ENCODE data around the gene CREG1. TPM values are rescaled to one million over a fixed set of nuclear protein-coding genes. Genes with fewer than 3 reads are reported as not detected.

The CREG1 gene
- total and polyA plus RNA-seq, 2 of the 8 experiments (the other 6 are each of a cell fraction or from before 2014, with no cell fraction given), result 29.8 to 30.1 TPM

DNA sequence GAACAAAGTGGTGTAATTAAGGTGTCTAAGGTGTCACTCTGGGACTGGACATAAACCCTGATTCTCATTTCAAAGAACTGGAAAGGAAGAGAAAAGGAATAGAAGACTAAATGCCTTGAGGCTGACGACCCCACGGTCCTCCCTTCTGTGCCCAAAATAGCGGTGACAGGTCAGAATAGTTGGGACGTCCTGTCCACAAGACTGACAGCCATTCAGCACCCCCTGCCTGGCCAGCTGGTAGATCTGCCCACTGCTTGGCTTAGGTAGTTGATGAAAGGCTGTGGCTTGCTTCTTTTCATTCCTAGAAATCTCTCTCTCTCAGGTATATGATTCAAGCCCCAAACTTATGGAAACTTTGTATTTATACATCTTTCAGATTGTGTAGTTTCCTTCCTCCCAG, 26.4 kb upstream of the CREG1 start:
- ChIA-PET CTCF (ENCODE audit: partially characterized antibody) (interaction anchor here (0.6 to 1.2 kb wide), 2 partner anchors 8 to 114 kb away, joined by 3 read pairs; no protein-coding TSS in a partner anchor), POLR2A (ENCODE audit: partially characterized antibody) (no interaction called here)
- no peak overlapping the region for H3K56ac ChIP-seq (replicated peaks; ENCODE audit: insufficient read length, low read depth, low read length)
- no peaks in the 10 kb centered on the region for H3K27me3 ChIP-seq (replicated peaks in 1 of 4; ENCODE audit: control insufficient read depth in 3 of 4, extremely low read depth in 1 of 4, insufficient read depth in 3 of 4, low read length in 3 of 4)
- no peaks in the 10 kb centered on the region for H4K20me1 ChIP-seq (replicated peaks in 1 of 2; ENCODE audit: control insufficient read depth in 1 of 2, insufficient read depth in 2 of 2, low read length in 2 of 2)
- no peak overlapping the region for H3K14ac ChIP-seq (ENCODE audit: insufficient read length)
- no peak for DNase-seq (ENCODE audit: low read depth in 1 of 2, low spot score in 2 of 2)
- no peak overlapping the region for H3K18ac ChIP-seq (ENCODE audit: extremely low read depth, low read length)
- no peaks in the 10 kb centered on the region for H3K4me1 ChIP-seq (replicated peaks in 1 of 4; ENCODE audit: control insufficient read depth in 3 of 4, insufficient read depth in 4 of 4, low read length in 3 of 4)
- no peak overlapping the region for H3K9ac ChIP-seq (replicated peaks in 1 of 4; ENCODE audit: extremely low read depth in 1 of 4, low read depth in 3 of 4, low read length in 3 of 4)
- no peak overlapping the region for H2BK12ac ChIP-seq (ENCODE audit: low read depth, low read length)
- no peak overlapping the region for H2BK20ac ChIP-seq (ENCODE audit: low read length)
- H3K79me1 ChIP-seq (ENCODE audit: low read depth, low read length), result no peaks in the 10 kb centered on the region
- no peak overlapping the region for H2BK120ac ChIP-seq (replicated peaks; ENCODE audit: low read depth, low read length)
- no peak for FAIRE-seq
- no peak overlapping the region for H3K23ac ChIP-seq (ENCODE audit: insufficient read length)
- 73% methylated on average over 3 of the region's 4 CpGs; no CpG with 5 or more reads in 1 of the 2 experiments for WGBS, 2 experiments (ENCODE audit: extremely low coverage in 1 of 2, insufficient coverage in 1 of 2, insufficient read length in 1 of 2, insufficient replicate concordance in 2 of 2, low coverage in 1 of 2, low lambda C conversion rate in 2 of 2, missing lambda C conversion rate in 1 of 2)
- H3K9me3 ChIP-seq (ENCODE audit: insufficient read depth in 2 of 2, low read depth in 1 of 2, low read length in 1 of 2), result no peaks in the 10 kb centered on the region
- no peak overlapping the region for H2BK15ac ChIP-seq (ENCODE audit: low read length)
- H4K91ac ChIP-seq (replicated peaks; ENCODE audit: insufficient read length, low read length), result no peak overlapping the region
- H3K4me2 ChIP-seq (ENCODE audit: insufficient read depth in 1 of 2, low read depth in 2 of 2, low read length in 2 of 2), result no peak overlapping the region
- H3K4ac ChIP-seq (replicated peaks; ENCODE audit: insufficient read length, low read depth, low read length), result no peak overlapping the region
- no peak overlapping the region for H4K5ac ChIP-seq (ENCODE audit: insufficient read length, low read depth, low read length)
- H4K8ac ChIP-seq (ENCODE audit: extremely low read depth, insufficient read depth, low read length), result no peak overlapping the region
- H2AFZ ChIP-seq (ENCODE audit: low read length), result no peak overlapping the region
- no peak overlapping the region for H3K27ac ChIP-seq (ENCODE audit: low read depth, low read length)
- no peaks in the 10 kb centered on the region for H3K79me2 ChIP-seq (ENCODE audit: control insufficient read depth in 1 of 2, insufficient read depth in 2 of 2, low read length in 2 of 2)
- no peak overlapping the region for H2BK5ac ChIP-seq (ENCODE audit: low read depth, low read length)
- H3K36me3 ChIP-seq (ENCODE audit: control insufficient read depth in 2 of 4, insufficient read depth in 4 of 4, low read length in 3 of 4), result no peaks in the 10 kb centered on the region
- no peak overlapping the region for H3K4me3 ChIP-seq (ENCODE audit: extremely low read depth in 1 of 4, insufficient read depth in 2 of 4, low read depth in 3 of 4, low read length in 4 of 4)
- no peaks in the 10 kb centered on the region for H3K23me2 ChIP-seq (ENCODE audit: low read depth, low read length)
- no peak overlapping the region for H2AK5ac ChIP-seq (ENCODE audit: low read depth, low read length)
- no peak for TF ChIP-seq ASH2L (IDR thresholded peaks at IDR 0.05; ENCODE audit: low read length)
- TF ChIP-seq, protein P1, sequence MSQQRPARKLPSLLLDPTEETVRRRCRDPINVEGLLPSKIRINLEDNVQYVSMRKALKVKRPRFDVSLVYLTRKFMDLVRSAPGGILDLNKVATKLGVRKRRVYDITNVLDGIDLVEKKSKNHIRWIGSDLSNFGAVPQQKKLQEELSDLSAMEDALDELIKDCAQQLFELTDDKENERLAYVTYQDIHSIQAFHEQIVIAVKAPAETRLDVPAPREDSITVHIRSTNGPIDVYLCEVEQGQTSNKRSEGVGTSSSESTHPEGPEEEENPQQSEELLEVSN (IDR thresholded peaks at IDR 0.05), result no peak
- no peak for TF ChIP-seq KDM5A (IDR thresholded peaks at IDR 0.05; ENCODE audit: low read length)
- TF ChIP-seq SIRT6 (IDR thresholded peaks at IDR 0.05; ENCODE audit: low read length), result no peak
- TF ChIP-seq SAP30 (IDR thresholded peaks at IDR 0.05; ENCODE audit: insufficient read depth, insufficient replicate concordance, low read length), result no peak
- no peak for TF ChIP-seq TEAD4 (IDR thresholded peaks at IDR 0.05; ENCODE audit: low read depth, low read length)
- TF ChIP-seq POLR2AphosphoS5 (IDR thresholded peaks at IDR 0.05; ENCODE audit: low read depth, low read length), result no peak
- no peak for TF ChIP-seq SP1 (IDR thresholded peaks at IDR 0.05; ENCODE audit: low read depth, low read length)
- no peak for TF ChIP-seq SIN3A (conservative IDR thresholded peaks at IDR 0.05 in 1 of 2, IDR thresholded peaks at IDR 0.05 in 1 of 2; ENCODE audit: low read depth in 1 of 2, low read length in 2 of 2)
- TF ChIP-seq TBP (IDR thresholded peaks at IDR 0.05; ENCODE audit: low read depth, low read length), result no peak
- TF ChIP-seq, protein P2, sequence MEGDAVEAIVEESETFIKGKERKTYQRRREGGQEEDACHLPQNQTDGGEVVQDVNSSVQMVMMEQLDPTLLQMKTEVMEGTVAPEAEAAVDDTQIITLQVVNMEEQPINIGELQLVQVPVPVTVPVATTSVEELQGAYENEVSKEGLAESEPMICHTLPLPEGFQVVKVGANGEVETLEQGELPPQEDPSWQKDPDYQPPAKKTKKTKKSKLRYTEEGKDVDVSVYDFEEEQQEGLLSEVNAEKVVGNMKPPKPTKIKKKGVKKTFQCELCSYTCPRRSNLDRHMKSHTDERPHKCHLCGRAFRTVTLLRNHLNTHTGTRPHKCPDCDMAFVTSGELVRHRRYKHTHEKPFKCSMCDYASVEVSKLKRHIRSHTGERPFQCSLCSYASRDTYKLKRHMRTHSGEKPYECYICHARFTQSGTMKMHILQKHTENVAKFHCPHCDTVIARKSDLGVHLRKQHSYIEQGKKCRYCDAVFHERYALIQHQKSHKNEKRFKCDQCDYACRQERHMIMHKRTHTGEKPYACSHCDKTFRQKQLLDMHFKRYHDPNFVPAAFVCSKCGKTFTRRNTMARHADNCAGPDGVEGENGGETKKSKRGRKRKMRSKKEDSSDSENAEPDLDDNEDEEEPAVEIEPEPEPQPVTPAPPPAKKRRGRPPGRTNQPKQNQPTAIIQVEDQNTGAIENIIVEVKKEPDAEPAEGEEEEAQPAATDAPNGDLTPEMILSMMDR (IDR thresholded peaks at IDR 0.05; ENCODE audit: control extremely low read depth in 1 of 3, insufficient read depth in 1 of 3, low read depth in 1 of 3, low read length in 3 of 3), result no peak
- no peak for TF ChIP-seq SP2 (IDR thresholded peaks at IDR 0.05; ENCODE audit: low read length)

All from H1 (cell line).